Measurements from ENCODE around the gene SERPINB3. TPM values are rescaled to one million over a fixed set of nuclear protein-coding genes. Genes with fewer than 3 reads are reported as not detected.

Gene SERPINB3
- total RNA-seq, 1 experiment from 2014 or later: not detected

DNA sequence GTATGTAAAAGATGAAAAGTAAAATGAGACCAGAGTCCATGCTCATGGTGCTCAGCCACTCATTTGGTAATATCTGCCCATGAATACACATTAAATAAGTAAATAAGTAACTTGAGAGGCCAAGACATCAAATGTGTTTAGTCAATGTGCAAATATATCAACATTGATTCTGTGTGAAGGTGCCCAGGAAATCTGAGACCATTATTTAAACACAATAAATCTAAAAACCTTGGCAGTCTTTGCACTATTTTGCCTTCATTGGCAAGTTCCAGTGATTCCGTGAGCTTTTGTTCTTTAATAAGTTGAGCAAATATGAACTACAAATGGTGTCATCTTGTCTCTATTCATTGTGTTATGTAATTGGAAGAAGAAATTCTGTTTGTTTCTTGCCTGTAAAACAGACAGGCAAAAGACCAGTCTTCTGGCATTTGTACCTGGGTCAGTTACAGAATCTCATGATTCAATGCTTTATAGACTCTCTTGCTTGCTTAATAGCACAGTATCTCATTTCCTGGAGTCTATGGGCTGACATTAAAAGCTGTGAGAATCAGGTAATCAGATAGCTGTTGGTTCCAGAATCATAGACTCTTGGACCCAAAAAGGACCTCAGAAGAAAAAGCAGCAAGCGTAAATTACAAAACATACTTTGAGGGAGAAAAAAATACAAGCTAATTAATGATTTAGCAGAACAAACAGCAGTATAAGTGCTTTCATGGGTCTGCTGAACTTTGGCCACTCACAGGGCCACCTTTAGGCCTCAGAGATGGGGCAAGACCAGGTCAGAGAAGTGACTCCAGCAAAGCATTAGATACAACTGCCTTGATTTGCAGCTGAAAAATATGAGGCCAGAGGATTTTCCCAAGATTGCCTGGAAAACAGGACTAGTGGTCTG lies 20.0 kb upstream of the SERPINB3 start:
- ATAC-seq (no peak), DNase-seq (ENCODE audit: low read depth, low spot score) (no peak)
- RAD21 ChIA-PET (ENCODE audit: low non-redundant PET in 1 of 2, low total read pairs in 2 of 2, uncharacterized antibody in 2 of 2, unreplicated experiment in 2 of 2): no interaction called here
- Histone ChIP-seq H4K20me1 (ENCODE audit: insufficient read depth) (no peaks in the 10 kb centered on the region), H3K4me3 (replicated peaks in 1 of 2; ENCODE audit: low read depth in 1 of 2, low read length in 2 of 2) (no peak overlapping the region), H3K9me3 (ENCODE audit: control insufficient read depth in 1 of 2, insufficient read depth in 1 of 2, low read depth in 1 of 2, low read length in 2 of 2) (no peaks in the 10 kb centered on the region), H2AFZ (ENCODE audit: low read depth, low read length, poor library complexity, severe bottlenecking) (no peak overlapping the region), H3K36me3 (ENCODE audit: control insufficient read depth in 1 of 2, insufficient read depth in 2 of 2, low read length in 2 of 2) (no peaks in the 10 kb centered on the region), H3K4me2 (ENCODE audit: low read length) (no peak overlapping the region), H3K27ac (ENCODE audit: low read depth, low read length) (no peak overlapping the region), H3K79me2 (ENCODE audit: insufficient read depth, low read length) (no peaks in the 10 kb centered on the region), H3K4me1 (ENCODE audit: control insufficient read depth in 1 of 2, insufficient read depth in 2 of 2, low read length in 2 of 2) (no peaks in the 10 kb centered on the region; a peak in 1 of 4 replicates), H3K27me3 (ENCODE audit: insufficient read depth, low read length) (no peaks in the 10 kb centered on the region), H3K9ac (ENCODE audit: low read length) (no peak overlapping the region), H3K9me2 (ENCODE audit: insufficient read depth) (no peaks in the 10 kb centered on the region)
- BruUV-seq (replicated peaks): no TSS peak
- POLR2A ChIA-PET: no interaction called here
- TF ChIP-seq, protein P1, sequence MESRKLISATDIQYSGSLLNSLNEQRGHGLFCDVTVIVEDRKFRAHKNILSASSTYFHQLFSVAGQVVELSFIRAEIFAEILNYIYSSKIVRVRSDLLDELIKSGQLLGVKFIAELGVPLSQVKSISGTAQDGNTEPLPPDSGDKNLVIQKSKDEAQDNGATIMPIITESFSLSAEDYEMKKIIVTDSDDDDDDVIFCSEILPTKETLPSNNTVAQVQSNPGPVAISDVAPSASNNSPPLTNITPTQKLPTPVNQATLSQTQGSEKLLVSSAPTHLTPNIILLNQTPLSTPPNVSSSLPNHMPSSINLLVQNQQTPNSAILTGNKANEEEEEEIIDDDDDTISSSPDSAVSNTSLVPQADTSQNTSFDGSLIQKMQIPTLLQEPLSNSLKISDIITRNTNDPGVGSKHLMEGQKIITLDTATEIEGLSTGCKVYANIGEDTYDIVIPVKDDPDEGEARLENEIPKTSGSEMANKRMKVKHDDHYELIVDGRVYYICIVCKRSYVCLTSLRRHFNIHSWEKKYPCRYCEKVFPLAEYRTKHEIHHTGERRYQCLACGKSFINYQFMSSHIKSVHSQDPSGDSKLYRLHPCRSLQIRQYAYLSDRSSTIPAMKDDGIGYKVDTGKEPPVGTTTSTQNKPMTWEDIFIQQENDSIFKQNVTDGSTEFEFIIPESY (IDR thresholded peaks at IDR 0.05; ENCODE audit: extremely low read depth, insufficient replicate concordance, low read length): no peak
- TF ChIP-seq SIN3A (IDR thresholded peaks at IDR 0.05; ENCODE audit: low read depth) (no peak), JUND (IDR thresholded peaks at IDR 0.05) (no peak), ELF1 (IDR thresholded peaks at IDR 0.05; ENCODE audit: borderline replicate concordance, low read depth) (no peak), EZH2phosphoT487 (IDR thresholded peaks at IDR 0.05; ENCODE audit: borderline replicate concordance) (no peak), ZNF274 (IDR thresholded peaks at IDR 0.05; ENCODE audit: low read depth, low read length) (no peak), POLR2A (IDR thresholded peaks at IDR 0.05; ENCODE audit: borderline replicate concordance, extremely low read depth, insufficient read depth, insufficient read length) (no peak), SP1 (IDR thresholded peaks at IDR 0.05; ENCODE audit: low read depth) (no peak), EZH2 (IDR thresholded peaks at IDR 0.05) (no peak), CBX3 (IDR thresholded peaks at IDR 0.05; ENCODE audit: low read depth) (no peak), EGR1 (IDR thresholded peaks at IDR 0.05; ENCODE audit: low read depth) (no peak), CEBPB (IDR thresholded peaks at IDR 0.05; ENCODE audit: low read depth) (no peak), ZFX (IDR thresholded peaks at IDR 0.05) (no peak), RAD21 (IDR thresholded peaks at IDR 0.05; ENCODE audit: low read depth) (no peak), YY1 (IDR thresholded peaks at IDR 0.05; ENCODE audit: extremely low read depth, insufficient replicate concordance, low read depth, low read length) (no peak)
- TF ChIP-seq, protein P2, sequence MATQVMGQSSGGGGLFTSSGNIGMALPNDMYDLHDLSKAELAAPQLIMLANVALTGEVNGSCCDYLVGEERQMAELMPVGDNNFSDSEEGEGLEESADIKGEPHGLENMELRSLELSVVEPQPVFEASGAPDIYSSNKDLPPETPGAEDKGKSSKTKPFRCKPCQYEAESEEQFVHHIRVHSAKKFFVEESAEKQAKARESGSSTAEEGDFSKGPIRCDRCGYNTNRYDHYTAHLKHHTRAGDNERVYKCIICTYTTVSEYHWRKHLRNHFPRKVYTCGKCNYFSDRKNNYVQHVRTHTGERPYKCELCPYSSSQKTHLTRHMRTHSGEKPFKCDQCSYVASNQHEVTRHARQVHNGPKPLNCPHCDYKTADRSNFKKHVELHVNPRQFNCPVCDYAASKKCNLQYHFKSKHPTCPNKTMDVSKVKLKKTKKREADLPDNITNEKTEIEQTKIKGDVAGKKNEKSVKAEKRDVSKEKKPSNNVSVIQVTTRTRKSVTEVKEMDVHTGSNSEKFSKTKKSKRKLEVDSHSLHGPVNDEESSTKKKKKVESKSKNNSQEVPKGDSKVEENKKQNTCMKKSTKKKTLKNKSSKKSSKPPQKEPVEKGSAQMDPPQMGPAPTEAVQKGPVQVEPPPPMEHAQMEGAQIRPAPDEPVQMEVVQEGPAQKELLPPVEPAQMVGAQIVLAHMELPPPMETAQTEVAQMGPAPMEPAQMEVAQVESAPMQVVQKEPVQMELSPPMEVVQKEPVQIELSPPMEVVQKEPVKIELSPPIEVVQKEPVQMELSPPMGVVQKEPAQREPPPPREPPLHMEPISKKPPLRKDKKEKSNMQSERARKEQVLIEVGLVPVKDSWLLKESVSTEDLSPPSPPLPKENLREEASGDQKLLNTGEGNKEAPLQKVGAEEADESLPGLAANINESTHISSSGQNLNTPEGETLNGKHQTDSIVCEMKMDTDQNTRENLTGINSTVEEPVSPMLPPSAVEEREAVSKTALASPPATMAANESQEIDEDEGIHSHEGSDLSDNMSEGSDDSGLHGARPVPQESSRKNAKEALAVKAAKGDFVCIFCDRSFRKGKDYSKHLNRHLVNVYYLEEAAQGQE (IDR thresholded peaks at IDR 0.05; ENCODE audit: low read depth): no peak
- TF ChIP-seq, protein P3, sequence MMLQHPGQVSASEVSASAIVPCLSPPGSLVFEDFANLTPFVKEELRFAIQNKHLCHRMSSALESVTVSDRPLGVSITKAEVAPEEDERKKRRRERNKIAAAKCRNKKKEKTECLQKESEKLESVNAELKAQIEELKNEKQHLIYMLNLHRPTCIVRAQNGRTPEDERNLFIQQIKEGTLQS (IDR thresholded peaks at IDR 0.05): no peak
- TF ChIP-seq, protein P4, sequence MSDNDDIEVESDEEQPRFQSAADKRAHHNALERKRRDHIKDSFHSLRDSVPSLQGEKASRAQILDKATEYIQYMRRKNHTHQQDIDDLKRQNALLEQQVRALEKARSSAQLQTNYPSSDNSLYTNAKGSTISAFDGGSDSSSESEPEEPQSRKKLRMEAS (IDR thresholded peaks at IDR 0.05): no peak
- TF ChIP-seq, protein P5, sequence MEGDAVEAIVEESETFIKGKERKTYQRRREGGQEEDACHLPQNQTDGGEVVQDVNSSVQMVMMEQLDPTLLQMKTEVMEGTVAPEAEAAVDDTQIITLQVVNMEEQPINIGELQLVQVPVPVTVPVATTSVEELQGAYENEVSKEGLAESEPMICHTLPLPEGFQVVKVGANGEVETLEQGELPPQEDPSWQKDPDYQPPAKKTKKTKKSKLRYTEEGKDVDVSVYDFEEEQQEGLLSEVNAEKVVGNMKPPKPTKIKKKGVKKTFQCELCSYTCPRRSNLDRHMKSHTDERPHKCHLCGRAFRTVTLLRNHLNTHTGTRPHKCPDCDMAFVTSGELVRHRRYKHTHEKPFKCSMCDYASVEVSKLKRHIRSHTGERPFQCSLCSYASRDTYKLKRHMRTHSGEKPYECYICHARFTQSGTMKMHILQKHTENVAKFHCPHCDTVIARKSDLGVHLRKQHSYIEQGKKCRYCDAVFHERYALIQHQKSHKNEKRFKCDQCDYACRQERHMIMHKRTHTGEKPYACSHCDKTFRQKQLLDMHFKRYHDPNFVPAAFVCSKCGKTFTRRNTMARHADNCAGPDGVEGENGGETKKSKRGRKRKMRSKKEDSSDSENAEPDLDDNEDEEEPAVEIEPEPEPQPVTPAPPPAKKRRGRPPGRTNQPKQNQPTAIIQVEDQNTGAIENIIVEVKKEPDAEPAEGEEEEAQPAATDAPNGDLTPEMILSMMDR (IDR thresholded peaks at IDR 0.05 in 2 of 3, conservative IDR thresholded peaks at IDR 0.05 in 1 of 3; ENCODE audit: borderline replicate concordance in 1 of 3, insufficient read depth in 1 of 3, low read depth in 2 of 3, low read length in 2 of 3): no peak
- intact Hi-C loops (cut with micrococcal nuclease): no loop called here
- CTCF ChIA-PET: no interaction called here

Measured in HCT116 (cell line).